Spinal cord (tissue), 10 donors: ENCODE results near the gene CD207. TPM values are rescaled to one million over a fixed set of nuclear protein-coding genes. Genes with fewer than 3 reads are reported as not detected.

ENCODE experiments used
- DNase-seq, 6 donors: peaks; one replicate each; pipeline versions ENCODE4 v3.0.0 to v3.0.0-alpha.2; 2013 to 2015; ENCODE audit warnings: low spot score in 6 of 6, low read depth in 4 of 6
- H3K27ac ChIP-seq: one replicate; pipeline ENCODE4 v1.5.1; 2013; ENCODE audit warnings: low read depth, low read length, control low read depth
- H3K27me3 ChIP-seq: one replicate; pipeline ENCODE4 v1.6.1; 2013; ENCODE audit warnings: low read length; ENCODE audit not compliant: control insufficient read depth, insufficient read depth
- H3K36me3 ChIP-seq: one replicate; pipeline ENCODE4 v1.6.1; 2013; ENCODE audit warnings: low read length; ENCODE audit not compliant: control insufficient read depth, insufficient read depth
- H3K4me1 ChIP-seq: one replicate; pipeline ENCODE4 v1.6.1; 2013; ENCODE audit warnings: low read length; ENCODE audit not compliant: control insufficient read depth, insufficient read depth
- H3K4me3 ChIP-seq: one replicate; pipeline ENCODE4 v1.5.1; 2013; ENCODE audit warnings: low read depth, low read length, control low read depth
- H3K9me3 ChIP-seq: one replicate; pipeline ENCODE4 v1.6.1; 2013; ENCODE audit warnings: low read length; ENCODE audit not compliant: control insufficient read depth, insufficient read depth
- WGBS: methylation state at CpG from one replicate; pipeline ENCODE4 v1.1.5; 2013; ENCODE audit warnings: missing lambda C conversion rate; ENCODE audit not compliant: insufficient coverage; 5-methylcytosine and 5-hydroxymethylcytosine counted together
- polyA plus RNA-seq, 2 donors: library from polyadenylated mRNA; unstranded; fragments of 120-200 nt; gene quantifications; one replicate each; pipeline ENCODE4 v1.2.1, GENCODE V29; 2013; ENCODE audit not compliant: insufficient read length in 2 of 2
- total RNA-seq, 2 donors: library from RNA; depleted of rRNA in 1 of 2; stranded (reverse); fragments of 120-200 nt in 1 of 2; fragments of >200 nt in 1 of 2; gene quantifications; one replicate each; pipeline versions ENCODE4 v1.2.3 to v1.2.4, GENCODE V29; 2013 to 2014
- donor health status: healthy.

The CD207 gene
- total and polyA plus RNA-seq, 4 donors: 0.06 TPM; not detected in 3

DNA sequence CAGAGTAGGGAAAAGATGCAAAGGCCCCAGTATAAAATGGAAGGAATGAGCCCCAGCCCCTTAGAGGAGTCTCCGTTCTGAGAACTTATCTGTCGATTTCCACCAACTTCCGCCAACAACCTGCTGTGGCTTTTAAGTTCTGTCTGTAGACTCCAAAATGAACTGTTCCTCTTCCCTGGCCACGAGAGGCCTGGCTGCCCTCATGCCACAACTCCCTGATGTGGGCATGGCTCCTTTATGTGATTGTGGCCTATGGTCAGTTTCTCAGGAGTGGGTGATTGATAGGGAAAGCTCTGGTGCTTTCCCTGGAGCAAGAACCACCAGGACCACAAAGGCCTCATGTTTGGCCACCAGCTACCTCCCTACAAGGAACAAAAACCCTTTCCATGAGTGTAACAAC, 18.8 kb upstream of the CD207 start:
- no peak for DNase-seq
- Histone ChIP-seq H3K4me3 (no peak overlapping the region), H3K27me3 (peaks cover 8% of the 10 kb centered on the region), H3K36me3 (no peaks in the 10 kb centered on the region), H3K27ac (no peak overlapping the region), H3K4me1 (no peaks in the 10 kb centered on the region), H3K9me3 (no peaks in the 10 kb centered on the region)
- 93% methylated on average over 4 of the region's 4 CpGs for WGBS

DNA sequence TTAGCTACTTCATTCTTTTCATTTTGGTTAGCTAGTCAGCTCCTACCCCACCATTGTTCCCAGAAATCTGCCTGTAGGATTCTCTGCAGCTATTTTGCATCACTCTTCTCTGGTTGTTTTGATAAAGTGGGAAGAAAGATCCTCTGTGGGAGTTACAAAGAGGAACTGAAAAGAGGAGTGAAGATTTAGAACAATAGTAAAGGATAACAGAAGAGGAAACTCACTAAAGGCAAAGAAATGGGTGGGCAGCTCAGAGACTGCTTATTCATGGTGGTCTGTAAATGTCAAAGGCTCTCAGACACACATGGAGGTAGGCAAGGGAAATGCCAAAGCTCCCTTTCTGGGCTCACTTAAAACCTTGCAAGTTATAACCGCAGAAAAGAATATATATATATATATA, 17.2 kb upstream of the CD207 start:
- WGBS: no CpG with 5 or more reads among the region's 1 CpG
- Histone ChIP-seq H3K4me1 (no peaks in the 10 kb centered on the region), H3K9me3 (no peaks in the 10 kb centered on the region), H3K27ac (no peak overlapping the region), H3K27me3 (peaks cover 3% of the 10 kb centered on the region), H3K4me3 (no peak overlapping the region), H3K36me3 (no peaks in the 10 kb centered on the region)
- no peak for DNase-seq

DNA sequence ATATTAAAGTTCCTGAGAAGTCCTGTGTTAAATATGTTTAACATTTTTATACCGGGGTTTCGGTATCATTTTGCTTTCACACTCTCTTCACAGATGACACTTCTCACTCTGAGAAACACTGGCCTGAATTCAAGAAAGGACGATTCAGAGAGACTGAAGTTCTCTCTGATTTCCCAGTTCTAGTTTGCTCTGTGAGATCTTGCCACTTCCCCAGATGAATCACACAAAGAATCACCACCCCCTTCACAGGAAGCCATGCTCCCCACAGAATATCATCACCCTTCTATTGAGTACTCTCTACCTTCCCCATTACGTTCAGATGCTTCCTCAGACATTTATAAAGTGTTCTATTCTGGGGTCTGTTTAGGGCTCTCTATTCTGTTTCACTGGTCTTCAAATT, 16.1 kb upstream of the CD207 start:
- H3K9me3 ChIP-seq: no peaks in the 10 kb centered on the region
- H3K27me3 ChIP-seq: peaks cover 3% of the 10 kb centered on the region
- H3K4me1 ChIP-seq: no peaks in the 10 kb centered on the region
- WGBS: 73% methylated on average over 1 of the region's 4 CpGs
- no peak overlapping the region for H3K4me3 ChIP-seq
- no peak overlapping the region for H3K27ac ChIP-seq
- no peak for DNase-seq
- H3K36me3 ChIP-seq: no peaks in the 10 kb centered on the region

DNA sequence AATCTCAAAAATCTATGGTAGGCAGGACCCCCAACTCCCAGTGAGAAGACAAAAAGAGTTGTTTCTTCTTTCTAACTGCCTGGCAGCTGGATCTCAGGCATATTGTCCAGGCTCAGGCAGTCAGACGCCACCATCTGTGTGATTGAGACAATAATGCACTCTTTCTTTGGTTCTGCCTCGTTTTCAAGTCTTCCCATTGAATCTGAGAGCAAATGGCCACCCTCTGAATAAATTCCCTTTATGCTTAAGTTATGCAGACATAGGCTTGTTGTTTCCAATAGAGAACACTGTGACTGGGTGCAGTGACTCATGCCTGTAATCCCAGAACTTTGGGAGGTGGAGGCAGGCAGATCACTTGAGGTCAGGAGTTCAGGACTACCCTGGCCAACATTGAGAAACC, 15.3 kb upstream of the CD207 start:
- Histone ChIP-seq H3K4me3 (no peak overlapping the region), H3K27ac (no peak overlapping the region), H3K9me3 (no peaks in the 10 kb centered on the region), H3K4me1 (no peaks in the 10 kb centered on the region), H3K27me3 (peaks cover 3% of the 10 kb centered on the region), H3K36me3 (no peaks in the 10 kb centered on the region)
- 46% methylated on average over 1 of the region's 2 CpGs for WGBS
- peak in 5 of 6 donors; percentile 19 to 66 (median 25) for DNase-seq

DNA sequence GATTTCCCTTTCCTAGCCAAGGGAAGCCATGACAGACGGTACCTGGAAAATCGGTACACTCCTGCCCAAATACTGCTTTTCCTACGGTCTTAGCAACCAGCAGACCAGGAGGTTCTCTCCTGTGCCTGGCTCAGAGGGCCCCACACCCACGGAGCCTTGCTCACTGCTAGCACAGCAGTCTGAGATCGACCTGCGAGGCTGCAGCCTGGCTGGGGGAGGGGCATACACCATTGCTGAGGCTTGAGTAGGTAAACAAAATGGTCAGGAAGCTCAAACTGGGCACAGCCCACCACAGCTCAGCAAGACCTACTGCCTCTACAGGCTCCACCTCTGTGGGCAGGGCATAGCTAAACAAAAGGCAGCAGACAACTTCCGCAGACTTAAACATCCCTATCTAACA, 6.8 kb upstream of the CD207 start:
- Histone ChIP-seq H3K4me3 (no peak overlapping the region), H3K9me3 (no peaks in the 10 kb centered on the region), H3K4me1 (no peaks in the 10 kb centered on the region), H3K27me3 (no peaks in the 10 kb centered on the region), H3K27ac (no peak overlapping the region), H3K36me3 (no peaks in the 10 kb centered on the region)
- 89% methylated on average over 7 of the region's 7 CpGs for WGBS
- no peak for DNase-seq

DNA sequence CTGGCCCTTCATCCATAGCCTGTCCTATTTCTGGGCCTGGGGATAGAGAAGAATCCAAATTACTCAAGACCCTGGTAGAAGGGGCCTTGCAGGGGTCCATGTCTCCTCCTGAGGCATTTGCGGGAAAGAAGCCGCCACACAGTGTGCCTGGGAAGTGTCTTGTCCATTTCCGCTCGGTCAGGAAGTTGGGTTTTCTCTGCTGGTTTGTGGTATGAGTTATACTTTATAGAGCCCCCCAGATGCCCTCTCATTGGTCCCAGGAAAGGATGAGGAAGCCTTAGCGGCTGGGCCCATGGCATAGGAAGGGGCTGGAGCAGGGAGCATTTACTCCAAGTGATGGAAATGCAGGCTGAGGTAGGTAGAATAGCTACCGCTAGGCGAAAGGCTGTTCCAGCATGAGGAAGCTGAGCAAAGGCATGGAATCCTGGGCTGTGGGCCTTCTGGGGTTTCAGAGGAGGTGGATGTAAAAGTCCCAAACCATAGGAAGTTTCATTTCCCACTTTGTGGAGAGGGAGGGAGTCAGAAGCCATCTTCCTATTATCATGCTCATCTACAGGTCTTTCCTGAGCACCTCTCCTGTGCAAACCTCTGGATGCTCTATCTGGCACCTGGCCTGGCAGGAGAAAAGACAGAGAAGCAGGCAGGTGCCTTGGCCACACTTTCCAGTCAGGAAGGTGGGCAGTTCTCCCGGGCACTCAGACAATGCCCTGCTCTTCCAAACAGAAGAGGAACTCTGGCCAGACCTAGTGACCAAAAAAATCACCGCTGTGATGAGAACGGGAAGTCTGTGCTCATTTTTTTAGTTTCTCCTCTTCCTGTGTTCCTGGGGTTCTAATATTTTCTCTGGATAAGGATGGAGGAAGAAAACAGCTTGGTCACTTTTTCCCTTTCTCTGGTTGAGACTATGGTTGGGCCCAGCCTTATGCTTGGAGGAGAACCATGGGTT, 2.6 kb upstream of the CD207 start:
- WGBS: 93% methylated on average over 9 of the region's 10 CpGs
- Histone ChIP-seq H3K4me3 (no peak overlapping the region), H3K9me3 (no peaks in the 10 kb centered on the region), H3K27me3 (no peaks in the 10 kb centered on the region), H3K36me3 (no peaks in the 10 kb centered on the region), H3K27ac (no peak overlapping the region), H3K4me1 (no peaks in the 10 kb centered on the region)
- DNase-seq: no peak

DNA sequence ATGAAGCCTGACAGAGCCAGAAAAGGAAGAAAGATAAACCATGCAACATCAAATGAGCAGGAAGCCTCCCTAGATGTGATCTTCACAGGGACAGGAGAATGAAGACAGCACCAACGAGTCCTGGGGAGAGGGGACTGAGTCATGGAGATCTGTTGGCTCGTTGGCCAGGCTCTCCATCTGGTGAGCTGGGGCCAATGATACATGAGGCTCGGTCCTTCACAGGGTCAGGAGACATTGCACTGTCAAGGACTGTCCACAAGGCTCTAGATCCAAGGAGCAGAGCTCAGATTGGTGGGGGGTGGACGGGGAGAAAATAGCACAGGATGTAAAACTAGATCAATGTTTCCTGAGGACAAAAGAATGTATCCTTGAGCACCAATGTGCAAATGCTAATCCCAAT, 735 bp downstream of the CD207 start:
- no peaks in the 10 kb centered on the region for H3K27me3 ChIP-seq
- no peaks in the 10 kb centered on the region for H3K9me3 ChIP-seq
- H3K36me3 ChIP-seq: no peaks in the 10 kb centered on the region
- DNase-seq: no peak
- no peak overlapping the region for H3K27ac ChIP-seq
- H3K4me1 ChIP-seq: no peaks in the 10 kb centered on the region
- 85% methylated on average over 3 of the region's 4 CpGs for WGBS
- no peak overlapping the region for H3K4me3 ChIP-seq

DNA sequence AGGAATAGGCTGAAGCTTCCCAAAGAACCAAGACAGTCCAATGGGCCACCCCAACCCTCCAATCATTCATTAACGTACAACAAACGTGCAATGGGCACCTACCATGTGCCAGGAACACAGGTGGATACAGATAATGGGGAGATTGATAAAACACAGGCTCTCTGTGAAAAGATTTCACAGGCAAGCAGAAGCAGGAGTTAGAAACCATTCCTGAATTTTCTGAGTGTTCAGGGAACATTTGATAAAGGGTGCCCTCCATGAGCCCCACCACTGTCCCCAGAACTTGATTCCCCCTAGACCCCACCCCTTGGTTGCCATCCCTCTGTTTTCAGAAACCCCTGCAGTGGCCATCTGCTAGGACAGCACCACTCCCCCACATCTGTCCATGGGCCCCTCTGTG, 1.5 kb downstream of the CD207 start:
- no peaks in the 10 kb centered on the region for H3K9me3 ChIP-seq
- H3K4me1 ChIP-seq: no peaks in the 10 kb centered on the region
- DNase-seq: no peak
- no peaks in the 10 kb centered on the region for H3K36me3 ChIP-seq
- H3K27ac ChIP-seq: no peak overlapping the region
- no CpG with 5 or more reads among the region's 2 CpGs for WGBS
- H3K27me3 ChIP-seq: no peaks in the 10 kb centered on the region
- no peak overlapping the region for H3K4me3 ChIP-seq

DNA sequence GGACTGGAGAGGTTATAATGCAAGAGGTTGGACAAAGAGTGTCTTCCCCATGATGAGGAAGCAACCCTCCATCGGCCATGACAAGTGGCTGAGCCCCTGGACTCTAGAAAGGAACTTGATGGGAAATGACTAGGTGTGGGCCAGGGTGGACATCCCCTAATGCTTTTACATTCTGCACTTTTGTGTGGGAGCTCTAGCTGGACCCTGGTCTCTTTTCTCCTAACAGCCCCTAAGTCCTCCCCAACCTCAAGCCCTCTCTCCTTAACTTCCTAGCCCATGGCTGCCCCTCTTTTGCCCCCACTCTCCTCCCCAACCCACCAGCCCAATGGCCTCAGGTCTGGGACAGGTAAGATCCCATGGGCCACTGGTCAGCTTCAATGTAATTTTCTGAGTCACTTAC, 2.4 kb downstream of the CD207 start:
- H3K27me3 ChIP-seq: no peaks in the 10 kb centered on the region
- no peak overlapping the region for H3K4me3 ChIP-seq
- no peaks in the 10 kb centered on the region for H3K4me1 ChIP-seq
- DNase-seq: no peak
- no peaks in the 10 kb centered on the region for H3K9me3 ChIP-seq
- 0% methylated on average over 1 of the region's 1 CpG for WGBS
- no peak overlapping the region for H3K27ac ChIP-seq
- no peaks in the 10 kb centered on the region for H3K36me3 ChIP-seq

DNA sequence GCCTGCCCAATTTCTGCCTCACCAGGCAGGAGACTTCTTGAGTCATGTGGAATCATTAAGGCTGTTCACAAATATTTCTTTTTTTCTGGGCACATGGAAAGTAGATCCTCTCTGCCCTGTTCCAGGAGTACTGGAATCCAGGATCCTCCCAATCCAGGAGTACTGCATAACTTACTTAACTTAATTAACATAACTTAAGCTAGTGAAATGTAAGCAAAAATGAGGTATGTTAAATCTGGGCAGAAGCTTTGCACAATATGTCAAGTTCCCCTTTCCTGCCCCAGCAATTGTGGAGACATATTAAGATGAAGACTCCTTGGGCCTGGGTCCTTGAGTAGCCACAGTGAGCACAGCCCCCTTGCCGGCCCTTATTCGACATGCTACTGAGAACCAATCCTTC, 3.2 kb downstream of the CD207 start:
- no peaks in the 10 kb centered on the region for H3K9me3 ChIP-seq
- no peak overlapping the region for H3K4me3 ChIP-seq
- no peaks in the 10 kb centered on the region for H3K36me3 ChIP-seq
- H3K4me1 ChIP-seq: no peaks in the 10 kb centered on the region
- 100% methylated on average over 1 of the region's 2 CpGs for WGBS
- no peak for DNase-seq
- H3K27me3 ChIP-seq: no peaks in the 10 kb centered on the region
- no peak overlapping the region for H3K27ac ChIP-seq
